Activated naive CD8-positive, alpha-beta T cell (primary cell): ENCODE measurements around the gene TBC1D5.
"Not testable (repeated sequence)": the region's sequence is repeated elsewhere in the genome, so short reads cannot be mapped to it uniquely, and the experiment has no call there.

ENCODE experiments used
- H3K27ac Mint-ChIP-seq: one replicate; pipeline ENCODE4 v1.8.0; 2021; ENCODE audit warnings: mixed read lengths
- H3K27me3 Mint-ChIP-seq: one replicate; pipeline ENCODE4 v1.8.0; 2021; ENCODE audit warnings: mixed read lengths
- H3K36me3 Mint-ChIP-seq: one replicate; pipeline ENCODE4 v1.8.0; 2021; ENCODE audit warnings: mixed read lengths
- H3K4me1 Mint-ChIP-seq: one replicate; pipeline ENCODE4 v1.8.0; 2021; ENCODE audit warnings: low read depth, mixed read lengths
- H3K4me3 Mint-ChIP-seq: one replicate; pipeline ENCODE4 v1.8.0; 2021; ENCODE audit warnings: mild to moderate bottlenecking, mixed read lengths
- H3K9me3 Mint-ChIP-seq: one replicate; pipeline ENCODE4 v1.8.0; 2021; ENCODE audit warnings: low read depth, mixed read lengths

The TBC1D5 gene

DNA sequence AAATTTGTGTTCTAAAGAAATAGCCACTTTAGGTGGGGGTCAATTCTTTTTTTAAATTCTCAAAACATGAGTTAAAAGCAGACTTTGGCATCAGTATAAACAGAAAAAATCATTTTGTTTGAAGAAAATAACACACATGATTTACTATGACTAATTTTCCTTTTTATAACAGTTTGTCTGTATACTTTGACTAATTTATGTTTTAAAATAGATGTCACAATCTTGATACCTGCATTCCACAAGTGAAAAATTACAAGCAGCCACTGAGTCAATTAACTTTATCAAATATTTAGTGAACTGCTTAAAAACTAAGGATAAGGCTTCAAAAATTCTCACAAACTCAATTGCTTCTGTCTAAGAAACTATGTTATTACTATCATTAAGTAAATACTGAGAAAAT lies 235.0 kb downstream of the TBC1D5 start:
- no peak overlapping the region for H3K4me3 Mint-ChIP-seq
- no peaks in the 10 kb centered on the region for H3K9me3 Mint-ChIP-seq

DNA sequence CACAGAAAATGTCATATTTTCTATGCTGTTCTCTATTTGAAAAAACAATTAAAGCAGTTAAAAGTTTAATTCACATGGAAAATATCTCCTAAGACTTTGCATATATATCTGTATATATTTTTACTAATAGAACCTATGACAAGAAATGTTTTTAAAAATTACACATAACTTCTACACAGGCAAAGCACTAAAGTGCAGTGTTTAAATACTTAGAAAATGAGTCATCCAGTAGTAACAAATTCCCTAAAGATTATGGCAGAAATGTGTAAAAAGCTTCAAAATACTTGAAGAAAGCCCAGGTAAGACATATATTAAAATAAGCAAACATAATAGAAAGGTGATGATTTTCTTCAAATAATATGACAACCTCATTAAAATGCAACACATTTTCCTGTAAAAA lies 236.6 kb downstream of the TBC1D5 start:
- Mint-ChIP-seq H3K4me1 (no peaks in the 10 kb centered on the region), H3K4me3 (no peak overlapping the region), H3K9me3 (no peaks in the 10 kb centered on the region), H3K36me3 (peaks cover 3% of the 10 kb centered on the region), H3K27me3 (no peaks in the 10 kb centered on the region), H3K27ac (no peak overlapping the region)

More for the DNA sequence above, 235.0 kb downstream of the TBC1D5 start:
- Mint-ChIP-seq H3K27ac (no peak overlapping the region), H3K36me3 (peaks cover 3% of the 10 kb centered on the region), H3K27me3 (no peaks in the 10 kb centered on the region), H3K4me1 (no peaks in the 10 kb centered on the region)

DNA sequence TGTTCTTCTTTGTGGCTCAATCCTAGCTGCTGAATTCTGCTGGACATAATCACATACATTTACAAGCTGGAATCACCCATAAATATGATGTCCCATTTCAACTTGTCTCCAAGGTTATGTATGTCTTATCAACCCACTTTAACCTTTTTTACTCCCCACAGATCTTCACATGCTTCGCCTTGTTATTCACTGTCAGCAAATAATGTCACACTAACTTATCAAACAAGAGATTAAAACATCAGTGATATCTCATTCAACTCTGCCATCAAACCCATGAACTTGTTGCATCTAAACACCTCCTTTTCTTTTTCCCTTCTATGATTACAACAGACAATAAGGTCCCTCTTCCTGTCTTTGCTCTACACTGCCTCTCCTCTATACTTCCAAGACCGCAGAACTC lies 240.7 kb downstream of the TBC1D5 start:
- H3K27me3 Mint-ChIP-seq: no peaks in the 10 kb centered on the region
- no peak overlapping the region for H3K27ac Mint-ChIP-seq
- H3K36me3 Mint-ChIP-seq: peaks cover 7% of the 10 kb centered on the region
- no peaks in the 10 kb centered on the region for H3K9me3 Mint-ChIP-seq
- no peaks in the 10 kb centered on the region for H3K4me1 Mint-ChIP-seq
- no peak overlapping the region for H3K4me3 Mint-ChIP-seq

DNA sequence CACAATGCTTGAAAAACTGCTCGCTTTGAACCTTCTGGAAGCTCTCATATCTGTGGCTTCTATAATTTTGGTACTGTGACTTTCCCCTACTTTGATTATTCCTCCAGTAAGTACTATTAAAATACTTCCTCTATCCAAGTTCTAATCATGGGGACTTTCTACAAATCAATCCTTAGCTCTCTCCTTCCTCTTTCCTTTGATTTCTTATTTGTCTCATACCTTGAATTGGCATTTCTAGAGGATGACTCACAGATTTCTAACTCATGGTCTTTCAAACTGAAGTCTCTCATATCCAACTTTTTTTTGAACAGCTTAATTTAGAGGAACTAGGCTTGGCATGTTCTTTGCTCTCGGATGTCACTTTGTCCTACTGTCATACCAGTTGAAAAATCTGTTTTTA lies 241.8 kb downstream of the TBC1D5 start:
- Mint-ChIP-seq H3K27ac (no peak overlapping the region), H3K4me1 (no peaks in the 10 kb centered on the region), H3K36me3 (peaks cover 7% of the 10 kb centered on the region), H3K27me3 (no peaks in the 10 kb centered on the region), H3K9me3 (no peaks in the 10 kb centered on the region), H3K4me3 (no peak overlapping the region)

DNA sequence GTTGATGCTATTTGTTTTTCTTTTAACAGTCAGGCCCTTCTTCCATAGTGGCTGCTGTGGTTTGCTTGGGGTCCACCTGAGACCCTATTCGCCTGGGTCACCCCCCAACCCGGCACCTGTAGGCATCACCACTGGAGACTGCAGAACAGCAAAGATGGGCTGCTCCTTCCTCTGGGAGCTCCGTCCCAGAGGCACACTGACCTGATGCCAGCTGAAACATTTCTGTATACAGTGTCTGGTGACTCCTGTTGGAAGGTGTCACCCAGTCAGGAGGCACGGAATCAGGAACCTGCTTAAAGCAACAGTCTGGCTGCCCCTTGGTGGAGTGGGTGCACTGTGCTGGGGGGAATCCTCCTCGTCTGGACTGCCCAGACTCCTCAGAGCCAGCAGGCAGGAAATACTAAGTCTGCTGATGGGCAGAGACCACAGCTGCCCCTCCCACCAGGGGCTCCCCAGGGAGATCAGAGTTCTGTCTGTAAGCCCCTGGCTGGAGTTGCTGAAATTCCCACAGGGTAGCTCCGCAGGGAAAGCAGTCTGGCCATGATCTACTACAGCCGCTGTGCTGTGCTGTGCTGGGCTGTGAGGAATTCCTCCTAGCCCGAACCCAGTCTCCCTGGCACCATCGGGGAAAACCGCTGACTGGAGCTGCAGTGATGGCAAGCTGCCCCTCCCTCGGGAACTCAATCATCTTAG lies 248.2 kb downstream of the TBC1D5 start:
- H3K27ac Mint-ChIP-seq: no peak overlapping the region
- H3K9me3 Mint-ChIP-seq: peaks cover 17% of the 10 kb centered on the region
- peaks cover 23% of the 10 kb centered on the region for H3K36me3 Mint-ChIP-seq
- no peaks in the 10 kb centered on the region for H3K27me3 Mint-ChIP-seq
- no peak overlapping the region for H3K4me3 Mint-ChIP-seq
- H3K4me1 Mint-ChIP-seq: no peaks in the 10 kb centered on the region

DNA sequence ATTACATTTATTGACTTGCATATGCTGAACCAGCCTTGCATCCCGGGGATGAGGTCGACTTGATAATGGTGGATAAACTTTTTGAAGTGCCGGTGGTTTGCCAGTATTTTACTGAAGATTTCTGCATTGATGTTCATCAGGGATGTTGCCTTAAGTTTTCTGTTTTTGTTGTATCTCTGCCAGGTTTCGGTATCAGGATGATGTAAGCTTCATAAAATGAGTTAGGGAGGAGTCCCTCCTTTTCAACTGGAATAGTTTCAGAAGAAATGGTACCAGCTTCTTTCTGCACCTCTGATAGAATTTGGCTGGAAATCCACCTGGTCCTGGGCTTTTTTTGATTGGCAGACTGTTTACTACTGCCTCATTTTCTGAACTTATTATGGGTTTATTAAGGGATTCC lies 250.8 kb downstream of the TBC1D5 start:
- Mint-ChIP-seq H3K27me3 (no peaks in the 10 kb centered on the region), H3K4me3 (no peak overlapping the region), H3K27ac (no peak overlapping the region), H3K9me3 (peaks cover 21% of the 10 kb centered on the region), H3K4me1 (no peaks in the 10 kb centered on the region), H3K36me3 (peaks cover 38% of the 10 kb centered on the region)

DNA sequence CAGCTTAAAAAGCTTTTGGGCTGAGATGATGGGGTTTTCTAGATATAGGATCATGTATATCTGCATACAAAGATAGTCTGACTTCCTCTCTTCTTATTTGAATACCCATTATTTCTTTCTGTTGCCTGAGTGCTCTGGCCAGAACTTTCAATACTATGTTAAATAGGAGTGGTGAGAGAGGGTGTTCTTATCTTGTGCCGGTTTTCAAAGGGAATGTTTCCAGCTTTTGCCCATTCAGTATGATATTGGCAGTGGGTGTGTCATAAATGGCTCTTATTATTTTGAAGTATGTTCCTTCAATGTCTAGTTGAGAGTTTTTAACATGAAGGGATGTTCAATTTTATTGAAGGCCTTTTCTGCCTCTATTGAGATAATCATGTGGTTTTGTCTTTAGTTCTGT lies 251.2 kb downstream of the TBC1D5 start:
- not testable (repeated sequence) for H3K27ac Mint-ChIP-seq, H3K4me1 Mint-ChIP-seq, H3K4me3 Mint-ChIP-seq, H3K27me3 Mint-ChIP-seq
- Mint-ChIP-seq H3K36me3 (peaks cover 40% of the 10 kb centered on the region), H3K9me3 (peaks cover 21% of the 10 kb centered on the region)

DNA sequence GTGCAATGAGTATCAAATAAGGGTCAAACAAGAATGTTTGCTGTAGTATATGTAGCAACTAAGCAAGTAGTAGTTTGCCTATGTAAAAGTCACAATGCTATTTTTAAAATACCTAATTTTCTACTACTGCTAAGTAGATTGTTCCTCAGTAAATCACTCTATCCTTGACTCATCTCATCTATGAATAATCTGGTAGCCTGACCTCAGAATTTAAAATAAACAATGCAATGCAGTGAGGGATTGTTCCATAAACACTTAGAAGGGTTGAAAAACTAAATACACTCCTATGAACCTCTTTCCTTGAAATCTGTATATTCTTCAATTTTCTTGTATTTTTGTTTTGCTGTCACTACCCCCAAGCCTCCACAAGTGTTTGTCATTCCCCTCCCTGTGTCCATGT lies 253.3 kb downstream of the TBC1D5 start:
- peaks cover 40% of the 10 kb centered on the region for H3K36me3 Mint-ChIP-seq
- H3K27me3 Mint-ChIP-seq: no peaks in the 10 kb centered on the region

DNA sequence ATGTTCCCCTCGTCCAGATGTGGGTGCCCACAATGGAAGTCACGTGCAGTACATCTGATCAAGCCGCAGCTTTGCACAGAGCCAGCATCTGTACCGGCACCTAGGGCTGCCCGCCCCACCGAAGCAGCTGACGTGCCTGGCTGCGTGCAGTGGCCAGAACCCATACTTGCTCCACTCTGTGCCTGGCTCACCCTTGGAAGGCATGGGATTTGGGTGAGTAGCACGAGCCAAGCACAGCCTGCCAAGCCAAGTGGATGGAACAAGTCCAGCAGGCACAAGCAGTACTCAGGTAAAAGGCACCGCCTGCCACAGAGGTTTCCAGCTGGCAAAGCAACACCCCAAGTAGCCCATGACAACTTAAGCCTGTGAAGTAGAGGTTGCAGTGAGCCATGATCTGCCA lies 261.3 kb downstream of the TBC1D5 start:
- Mint-ChIP-seq H3K4me3 (no peak overlapping the region), H3K9me3 (no peaks in the 10 kb centered on the region), H3K36me3 (peaks cover 7% of the 10 kb centered on the region), H3K4me1 (no peaks in the 10 kb centered on the region), H3K27ac (no peak overlapping the region), H3K27me3 (no peaks in the 10 kb centered on the region)

More for the DNA sequence above, 253.3 kb downstream of the TBC1D5 start:
- no peak overlapping the region for H3K27ac Mint-ChIP-seq
- no peaks in the 10 kb centered on the region for H3K4me1 Mint-ChIP-seq
- H3K9me3 Mint-ChIP-seq: peaks cover 21% of the 10 kb centered on the region
- no peak overlapping the region for H3K4me3 Mint-ChIP-seq

DNA sequence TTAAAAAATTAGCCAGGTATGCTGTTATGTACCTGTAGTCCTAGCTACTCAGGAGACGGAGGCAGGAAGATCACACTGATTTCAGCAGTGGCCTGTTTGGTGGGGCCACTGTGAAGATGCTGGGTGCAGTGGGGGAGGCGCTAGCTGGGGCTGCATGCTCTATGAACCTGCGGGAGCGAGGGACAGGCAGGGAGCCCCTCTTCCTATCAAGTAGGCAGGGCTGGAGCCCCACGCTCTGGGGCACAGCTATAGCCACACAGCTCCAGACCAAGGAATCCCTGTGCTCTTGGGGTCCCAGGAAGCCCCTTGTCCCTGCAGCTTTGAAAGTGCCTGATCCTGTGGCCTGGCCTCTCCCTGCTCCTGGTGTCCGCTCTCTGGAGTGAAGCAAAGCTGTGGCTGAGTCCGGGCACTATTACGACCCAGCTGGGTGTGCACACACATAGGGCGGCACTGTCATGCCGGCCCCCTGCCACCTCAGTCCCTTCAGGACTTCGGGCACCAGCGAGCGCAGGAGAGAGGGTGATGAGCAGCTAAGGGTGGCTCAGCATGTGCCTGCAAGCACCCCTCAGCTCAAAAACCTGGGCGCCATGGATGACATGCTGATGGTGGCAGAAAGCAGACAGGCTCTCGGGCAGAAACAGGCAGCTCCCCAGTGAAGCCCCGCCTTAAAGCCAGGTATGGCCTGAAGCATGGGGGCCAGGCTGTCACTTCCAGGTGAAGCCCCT lies 262.6 kb downstream of the TBC1D5 start:
- Mint-ChIP-seq H3K27ac (no peak overlapping the region), H3K9me3 (no peaks in the 10 kb centered on the region), H3K27me3 (no peaks in the 10 kb centered on the region), H3K4me3 (no peak overlapping the region), H3K4me1 (no peaks in the 10 kb centered on the region), H3K36me3 (peaks cover 7% of the 10 kb centered on the region)

DNA sequence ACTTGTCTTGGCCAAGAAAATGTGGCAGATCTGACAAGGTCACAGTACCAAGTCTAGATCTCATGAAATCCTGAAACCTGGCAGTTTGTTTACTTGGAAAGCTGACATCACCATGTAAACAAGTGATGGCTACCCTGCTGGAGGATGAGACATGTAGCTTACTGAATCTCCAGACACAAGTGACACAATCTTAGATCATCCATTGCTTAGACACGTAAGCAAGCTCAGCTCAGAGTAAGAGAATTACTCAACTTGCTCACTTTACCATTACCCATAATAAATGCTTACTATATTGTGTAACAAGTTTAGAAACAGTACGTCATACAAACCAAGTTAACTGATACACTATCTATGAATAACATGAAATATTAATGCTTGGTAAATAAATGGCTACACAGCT lies 263.8 kb downstream of the TBC1D5 start:
- H3K27ac Mint-ChIP-seq: no peak overlapping the region
- H3K27me3 Mint-ChIP-seq: no peaks in the 10 kb centered on the region
- H3K36me3 Mint-ChIP-seq: peaks cover 7% of the 10 kb centered on the region

DNA sequence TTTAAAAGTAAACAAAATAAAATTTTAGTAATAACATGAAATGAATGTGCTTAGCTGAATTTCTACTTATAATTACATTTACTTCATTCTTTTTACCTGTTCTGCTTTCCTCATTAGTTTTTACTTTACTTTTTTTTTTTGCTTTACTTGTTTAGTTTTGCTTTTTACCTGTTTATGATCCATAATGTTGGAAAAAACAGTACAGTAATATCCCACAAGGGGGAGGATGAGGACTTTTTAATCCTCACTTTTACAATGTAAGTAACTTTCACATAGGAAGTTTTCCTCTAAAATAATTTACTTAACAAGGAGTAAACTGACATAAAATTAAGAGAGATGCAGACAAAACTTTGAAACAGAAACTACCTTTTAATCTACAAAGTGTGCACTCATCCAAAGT lies 268.7 kb downstream of the TBC1D5 start:
- H3K36me3 Mint-ChIP-seq: peaks cover 2% of the 10 kb centered on the region
- no peak overlapping the region for H3K4me3 Mint-ChIP-seq
- no peaks in the 10 kb centered on the region for H3K27me3 Mint-ChIP-seq
- H3K9me3 Mint-ChIP-seq: no peaks in the 10 kb centered on the region
- H3K4me1 Mint-ChIP-seq: no peaks in the 10 kb centered on the region
- H3K27ac Mint-ChIP-seq: no peak overlapping the region

More for the DNA sequence above, 263.8 kb downstream of the TBC1D5 start:
- H3K4me3 Mint-ChIP-seq: no peak overlapping the region
- H3K9me3 Mint-ChIP-seq: no peaks in the 10 kb centered on the region
- H3K4me1 Mint-ChIP-seq: no peaks in the 10 kb centered on the region

DNA sequence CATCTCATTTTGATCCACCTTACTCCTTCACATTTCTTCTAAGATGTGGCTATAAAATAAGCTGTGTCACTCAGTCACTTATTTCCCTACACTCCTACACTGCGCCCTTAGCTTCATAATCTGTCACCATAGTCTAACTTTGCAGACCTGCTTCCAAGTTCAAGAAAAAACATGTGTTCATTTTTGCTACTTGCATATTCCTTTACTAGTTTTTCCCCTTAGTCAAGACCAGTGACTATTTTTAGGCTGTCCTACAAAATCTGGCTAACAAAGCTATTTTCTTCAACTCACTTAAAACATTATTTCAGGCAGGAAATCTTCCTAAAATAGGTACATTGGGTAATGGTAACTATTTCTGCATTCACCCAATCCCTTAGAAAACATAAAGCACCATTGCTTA lies 272.5 kb downstream of the TBC1D5 start:
- Mint-ChIP-seq H3K36me3 (peaks cover 11% of the 10 kb centered on the region), H3K27ac (no peak overlapping the region), H3K4me3 (no peak overlapping the region), H3K9me3 (no peaks in the 10 kb centered on the region), H3K27me3 (no peaks in the 10 kb centered on the region), H3K4me1 (no peaks in the 10 kb centered on the region)

DNA sequence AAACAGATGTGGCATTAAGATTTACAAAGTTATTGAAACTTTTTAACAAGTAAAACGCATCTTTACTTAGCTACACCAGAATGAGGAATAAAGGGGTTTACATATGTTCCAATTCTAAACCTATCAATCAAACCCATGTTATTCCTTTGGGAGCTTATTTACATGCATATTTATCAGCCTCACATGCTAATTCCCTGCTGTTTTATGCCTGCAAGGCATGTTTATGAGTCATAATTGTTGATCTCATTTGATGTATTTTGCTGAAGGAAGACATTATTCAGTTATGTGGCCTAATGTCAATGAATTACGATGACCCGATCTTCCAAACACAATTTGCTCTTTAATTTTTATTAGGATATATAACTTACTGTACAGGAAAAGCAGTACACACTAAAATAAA lies 272.9 kb downstream of the TBC1D5 start:
- Mint-ChIP-seq H3K27me3 (no peaks in the 10 kb centered on the region), H3K9me3 (no peaks in the 10 kb centered on the region), H3K27ac (no peak overlapping the region), H3K4me3 (no peak overlapping the region), H3K36me3 (peaks cover 13% of the 10 kb centered on the region), H3K4me1 (no peaks in the 10 kb centered on the region)

DNA sequence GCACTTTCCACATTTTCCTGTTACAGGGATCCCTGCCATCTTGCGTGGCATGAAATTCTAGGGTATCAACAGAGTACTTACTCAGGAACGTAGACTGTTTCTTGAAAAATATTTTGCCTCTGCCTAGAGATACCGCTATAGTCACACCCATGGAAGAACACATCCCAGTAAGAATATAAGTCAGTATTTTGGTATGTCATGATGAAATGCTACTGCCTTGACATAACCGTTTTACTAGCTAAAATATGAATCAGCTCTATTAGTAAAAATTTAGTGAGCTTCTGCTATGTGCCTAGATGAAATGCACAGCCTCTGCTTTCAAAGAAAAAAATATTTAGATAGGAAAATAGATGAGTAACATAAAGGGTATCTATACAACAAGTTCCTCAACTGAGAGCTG lies 276.4 kb downstream of the TBC1D5 start:
- Mint-ChIP-seq H3K27ac (no peak overlapping the region), H3K36me3 (peaks cover 21% of the 10 kb centered on the region), H3K4me1 (no peaks in the 10 kb centered on the region), H3K27me3 (no peaks in the 10 kb centered on the region), H3K9me3 (no peaks in the 10 kb centered on the region), H3K4me3 (no peak overlapping the region)
